ENCODE results near the gene NOS2. TPM values are rescaled to one million over a fixed set of nuclear protein-coding genes. Genes with fewer than 3 reads are reported as not detected.
"Not testable (repeated sequence)": the region's sequence is repeated elsewhere in the genome, so short reads cannot be mapped to it uniquely, and the experiment has no call there.

The NOS2 gene
- total RNA-seq, 4 donors from 2014 or later = 0.18 to 0.97 (median 0.38) TPM; not detected in 1

GRCh38 chr17:27751622-27752490 is 48.5 kb downstream of the NOS2 start:
- Histone ChIP-seq H3K4me1 (peaks cover 7% of the 10 kb centered on the region), H3K27me3 (no peaks in the 10 kb centered on the region), H3K4me3 (no peak overlapping the region), H3K27ac (no peak overlapping the region), H3K9me3 (no peaks in the 10 kb centered on the region), H3K36me3 (no peaks in the 10 kb centered on the region)
- WGBS = 57% methylated on average over 16 of the region's 19 CpGs
- DNase-seq (ENCODE audit: low spot score in 2 of 2) = no peak
- no peak for TF ChIP-seq POLR2AphosphoS5 (IDR thresholded peaks at IDR 0.05)
- no peak for TF ChIP-seq CTCF (IDR thresholded peaks at IDR 0.05)
- TF ChIP-seq POLR2A (IDR thresholded peaks at IDR 0.05) = no peak
- no peak for TF ChIP-seq EP300 (IDR thresholded peaks at IDR 0.05)

- Histone ChIP-seq H3K36me3 (no peaks in the 10 kb centered on the region), H3K27ac (no peak overlapping the region), H3K4me1 (peaks cover 7% of the 10 kb centered on the region), H3K9me3 (no peaks in the 10 kb centered on the region), H3K4me3 (no peak overlapping the region), H3K27me3 (no peaks in the 10 kb centered on the region)
- 82% methylated on average over 8 of the region's 8 CpGs for WGBS
- no peak for TF ChIP-seq POLR2A (IDR thresholded peaks at IDR 0.05)
- DNase-seq (ENCODE audit: low spot score in 2 of 2) = no peak
Observed at GRCh38 chr17:27751166-27751565, 49.2 kb downstream of the NOS2 start.

- H3K4me1 ChIP-seq; H3K36me3 ChIP-seq; H3K4me3 ChIP-seq; H3K9me3 ChIP-seq; H3K27ac ChIP-seq; DNase-seq (ENCODE audit: low spot score in 2 of 2); H3K27me3 ChIP-seq: not testable (repeated sequence)
- 93% methylated on average over 15 of the region's 15 CpGs for WGBS
Observed at GRCh38 chr17:27749562-27750150, 50.7 kb downstream of the NOS2 start.

- TF ChIP-seq EP300 (IDR thresholded peaks at IDR 0.05) (no peak), POLR2A (IDR thresholded peaks at IDR 0.05) (no peak), CTCF (IDR thresholded peaks at IDR 0.05) (no peak), POLR2AphosphoS5 (IDR thresholded peaks at IDR 0.05) (no peak)
- H3K4me3 ChIP-seq = no peak overlapping the region
- H3K9me3 ChIP-seq = no peaks in the 10 kb centered on the region
- no peak for DNase-seq (ENCODE audit: low spot score in 2 of 2)
- H3K27me3 ChIP-seq = no peaks in the 10 kb centered on the region
- H3K4me1 ChIP-seq = peaks cover 7% of the 10 kb centered on the region
- H3K27ac ChIP-seq = no peak overlapping the region
- 74% methylated on average over 5 of the region's 5 CpGs for WGBS
- H3K36me3 ChIP-seq = no peaks in the 10 kb centered on the region
Observed at GRCh38 chr17:27748360-27748825, 51.9 kb downstream of the NOS2 start.

- no peak for DNase-seq (ENCODE audit: low spot score in 2 of 2)
- Histone ChIP-seq H3K27me3 (no peaks in the 10 kb centered on the region), H3K27ac (no peak overlapping the region), H3K4me1 (peaks cover 7% of the 10 kb centered on the region), H3K9me3 (no peaks in the 10 kb centered on the region), H3K4me3 (no peak overlapping the region), H3K36me3 (no peaks in the 10 kb centered on the region)
- WGBS = 90% methylated on average over 13 of the region's 13 CpGs
- no peak for TF ChIP-seq POLR2AphosphoS5 (IDR thresholded peaks at IDR 0.05)
- TF ChIP-seq EP300 (IDR thresholded peaks at IDR 0.05) = no peak
- TF ChIP-seq CTCF (IDR thresholded peaks at IDR 0.05) = no peak
- TF ChIP-seq POLR2A (IDR thresholded peaks at IDR 0.05) = no peak
Observed at GRCh38 chr17:27747462-27748359, 52.6 kb downstream of the NOS2 start.
